ENCODE results near the gene ZNF549. TPM values are rescaled to one million over a fixed set of nuclear protein-coding genes. Genes with fewer than 3 reads are reported as not detected.

The ZNF549 gene
- total and polyA plus RNA-seq, 2 of the 13 experiments (the other 11 are each of a cell fraction or from before 2014, with no cell fraction given): 2.8 to 6.4 TPM

- TF ChIP-seq ZBTB40 (IDR thresholded peaks at IDR 0.05) (peak; percentile 50; the same call in 1 of the 2 replicates), ZBTB40 (CRISPR knock-in tag; IDR thresholded peaks at IDR 0.05) (no peak), TBX3 (IDR thresholded peaks at IDR 0.05; ENCODE audit: borderline replicate concordance) (no peak), ELF1 (CRISPR knock-in tag; IDR thresholded peaks at IDR 0.05) (peak; percentile 97), ZNF552 (CRISPR knock-in tag; IDR thresholded peaks at IDR 0.05; ENCODE audit: borderline replicate concordance) (no peak), ZNF337 (CRISPR knock-in tag; IDR thresholded peaks at IDR 0.05; ENCODE audit: borderline replicate concordance, low read depth) (no peak), BCL3 (CRISPR knock-in tag; IDR thresholded peaks at IDR 0.05) (peak; percentile 84; the same call in 1 of the 2 replicates), ZNF615 (CRISPR knock-in tag; IDR thresholded peaks at IDR 0.05; ENCODE audit: borderline replicate concordance) (0 out of 2 replicates have a peak, but pooled peaks have one; percentile 42), HOXA7 (CRISPR knock-in tag; IDR thresholded peaks at IDR 0.05) (no peak), MYPOP (CRISPR knock-in tag; IDR thresholded peaks at IDR 0.05) (0 out of 2 replicates have a peak, but pooled peaks have one; percentile 24), RFXANK (CRISPR knock-in tag; IDR thresholded peaks at IDR 0.05) (no peak), GLI4 (CRISPR knock-in tag; IDR thresholded peaks at IDR 0.05; ENCODE audit: borderline replicate concordance) (no peak), ZNF232 (CRISPR knock-in tag; IDR thresholded peaks at IDR 0.05; ENCODE audit: borderline replicate concordance) (peak; percentile 67; the same call in 1 of the 2 replicates), ZNF746 (CRISPR knock-in tag; IDR thresholded peaks at IDR 0.05) (no peak), NR2F2 (IDR thresholded peaks at IDR 0.05; ENCODE audit: borderline replicate concordance, low read depth) (no peak), TEF (CRISPR knock-in tag; IDR thresholded peaks at IDR 0.05) (no peak), ZNF317 (CRISPR knock-in tag; IDR thresholded peaks at IDR 0.05) (no peak), RAD21 (CRISPR knock-in tag; IDR thresholded peaks at IDR 0.05) (0 out of 2 replicates have a peak, but pooled peaks have one; percentile 16)
Measured at GRCh38 chr19:57578487-57579205, 51.5 kb downstream of the ZNF549 start, which contains the start of gene ZNF416 (continued).

Data from HepG2 (cell line).